K562 (cell line): ENCODE measurements around the gene MAGIX. TPM values are rescaled to one million over a fixed set of nuclear protein-coding genes. Genes with fewer than 3 reads are reported as not detected.

Source experiments
- CBFB ChIP-seq: sonication (generic); formaldehyde crosslinking; IDR thresholded peaks from 2 replicates; pipeline ENCODE4 v1.4.0; 2020; ENCODE audit warnings: mild to moderate bottlenecking, missing genetic modification reagents
- CREB5 ChIP-seq: fragments of 250-450 bp; sonication (Bioruptor Pico); IDR thresholded peaks from 2 replicates; pipeline ENCODE4 v1.5.0; 2020; ENCODE audit warnings: mild to moderate bottlenecking
- IFI16 ChIP-seq: fragments of 250-450 bp; sonication (Bioruptor Pico); IDR thresholded peaks from 2 replicates; pipeline ENCODE4 v2.1.2; 2022; ENCODE audit warnings: mild to moderate bottlenecking, inconsistent platforms
- MYC ChIP-seq, 2 experiments: fragments of 250-450 bp in 1 of 2; sonication (Bioruptor Pico) in 1 of 2; IDR thresholded peaks; 2 replicates each; pipeline versions ENCODE4 v1.5.1 to v1.6.1; 2012 to 2021; ENCODE audit warnings: low read depth in 2 of 2, borderline replicate concordance in 1 of 2, improper control_type of control experiment in 1 of 2, low read length in 1 of 2, mild to moderate bottlenecking in 1 of 2, moderate library complexity in 1 of 2
- PATZ1 ChIP-seq: fragments of 250-450 bp; sonication (Bioruptor Pico); IDR thresholded peaks from 2 replicates; pipeline ENCODE4 v1.5.0; 2020; ENCODE audit warnings: mild to moderate bottlenecking, borderline replicate concordance
- POLR2H ChIP-seq: IDR thresholded peaks from 2 replicates; pipeline ENCODE4 v1.6.1; 2016; ENCODE audit warnings: missing genetic modification characterization, low read depth, mild to moderate bottlenecking, control low read depth, missing compliant biosample characterization, moderate library complexity
- POLR3A ChIP-seq: IDR thresholded peaks from 2 replicates; pipeline ENCODE4 v1.6.1; 2011; ENCODE audit warnings: borderline replicate concordance, mild to moderate bottlenecking, moderate library complexity; ENCODE audit not compliant: insufficient read length, insufficient read depth; ENCODE audit errors: extremely low read depth
- RAD51 ChIP-seq: fragments of 450-650 bp; IDR thresholded peaks from 2 replicates; pipeline ENCODE4 v1.7.1; 2016; ENCODE audit warnings: low read depth, mild to moderate bottlenecking, borderline replicate concordance
- TAF7 ChIP-seq: fragments of 450-650 bp; IDR thresholded peaks from 2 replicates; pipeline ENCODE4 v1.6.1; 2016; ENCODE audit warnings: missing genetic modification characterization, missing compliant biosample characterization
- ZNF398 ChIP-seq: fragments of 250-450 bp; sonication (Bioruptor Pico); IDR thresholded peaks from 2 replicates; pipeline ENCODE4 v1.8.0; 2021; ENCODE audit warnings: moderate library complexity, mild to moderate bottlenecking, inconsistent platforms
- polyA plus RNA-seq, 8 experiments: library from polyadenylated mRNA; depleted of rRNA in 4 of 8; stranded (reverse) in 5 of 8; unstranded in 3 of 8; fragments of >200 nt; fragmentation: Nextera tagmentation in 2 of 8; fragmentation: Illumina TruSeq in 1 of 8; extraction: Ambion mirVana in 2 of 8; extraction: Trizol in 1 of 8; gene quantifications; 2 replicates each; pipeline versions ENCODE4 v1.2.1 to v1.2.3, GENCODE V29; 2011 to 2014; ENCODE audit warnings: inconsistent platforms in 1 of 8, missing spikeins in 1 of 8
- total RNA-seq, 7 experiments: library from RNA; depleted of rRNA in 6 of 7; stranded (reverse); fragments of >200 nt in 6 of 7; fragmentation: Illumina TruSeq in 2 of 7; extraction: Trizol in 2 of 7; gene quantifications; 2 replicates each; pipeline versions ENCODE4 v1.2.1 to v1.2.3, GENCODE V29; 2011 to 2021; ENCODE audit warnings: low replicate concordance in 1 of 7
- TF ChIP-seq, protein P1 (sequence below): sonication (generic); formaldehyde crosslinking; IDR thresholded peaks from 2 replicates; pipeline ENCODE4 v1.8.0; 2022; ENCODE audit warnings: missing genetic modification reagents, mild to moderate bottlenecking, borderline replicate concordance
- TF ChIP-seq, protein P2 (sequence below), 2 experiments: fragments of 250-450 bp in 1 of 2; fragments of 450-650 bp in 1 of 2; sonication (Bioruptor Pico) in 1 of 2; IDR thresholded peaks; 2 replicates each; pipeline versions ENCODE4 v1.6.1 to v1.8.0; 2016 to 2021; ENCODE audit warnings: mild to moderate bottlenecking in 2 of 2, moderate library complexity in 2 of 2, missing compliant biosample characterization in 1 of 2, missing genetic modification characterization in 1 of 2
- TF ChIP-seq, protein P3 (sequence below): sonication (generic); formaldehyde crosslinking; IDR thresholded peaks from 2 replicates; pipeline ENCODE4 v1.8.0; 2022; ENCODE audit warnings: mild to moderate bottlenecking, missing genetic modification reagents
- TF ChIP-seq, protein P4 (sequence below): conservative IDR thresholded peaks from 2 replicates; pipeline ENCODE4 v1.6.1; 2011; ENCODE audit warnings: low read depth, mild to moderate bottlenecking, low read length; ENCODE audit not compliant: control insufficient read depth

Gene MAGIX
- total and polyA plus RNA-seq, 9 of the 15 experiments (the other 6 are each of a cell fraction or from before 2014, with no cell fraction given), result 0.08 to 3.5 (median 0.47) TPM

GRCh38 chrX:49155900-49156837 is 6.4 kb upstream of the MAGIX start (continued):
- TF ChIP-seq IFI16 (CRISPR knock-in tag), result no peak
- TF ChIP-seq, protein P1, sequence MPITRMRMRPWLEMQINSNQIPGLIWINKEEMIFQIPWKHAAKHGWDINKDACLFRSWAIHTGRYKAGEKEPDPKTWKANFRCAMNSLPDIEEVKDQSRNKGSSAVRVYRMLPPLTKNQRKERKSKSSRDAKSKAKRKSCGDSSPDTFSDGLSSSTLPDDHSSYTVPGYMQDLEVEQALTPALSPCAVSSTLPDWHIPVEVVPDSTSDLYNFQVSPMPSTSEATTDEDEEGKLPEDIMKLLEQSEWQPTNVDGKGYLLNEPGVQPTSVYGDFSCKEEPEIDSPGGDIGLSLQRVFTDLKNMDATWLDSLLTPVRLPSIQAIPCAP (CRISPR knock-in tag), result no peak
- peak; percentile 77 for TF ChIP-seq MYC (IDR thresholded peaks at IDR 0.05; ENCODE audit: low read depth, low read length)
- TF ChIP-seq MYC (CRISPR knock-in tag; IDR thresholded peaks at IDR 0.05; ENCODE audit: borderline replicate concordance, low read depth), result no peak
- TF ChIP-seq RAD51, result no peak
- 0 out of 2 replicates have a peak, but pooled peaks have one; percentile 40 for TF ChIP-seq TAF7
- TF ChIP-seq CREB5 (CRISPR knock-in tag), result no peak
- TF ChIP-seq POLR3A, result no peak
- TF ChIP-seq, protein P2, sequence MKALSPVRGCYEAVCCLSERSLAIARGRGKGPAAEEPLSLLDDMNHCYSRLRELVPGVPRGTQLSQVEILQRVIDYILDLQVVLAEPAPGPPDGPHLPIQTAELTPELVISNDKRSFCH (CRISPR knock-in tag; IDR thresholded peaks at IDR 0.05), result no peak
- TF ChIP-seq, protein P2 (tag; IDR thresholded peaks at IDR 0.05), result no peak
- TF ChIP-seq POLR2H (tag), result peak; percentile 68
- 0 out of 2 replicates have a peak, but pooled peaks have one; percentile 56 for TF ChIP-seq CBFB
- TF ChIP-seq, protein P3, sequence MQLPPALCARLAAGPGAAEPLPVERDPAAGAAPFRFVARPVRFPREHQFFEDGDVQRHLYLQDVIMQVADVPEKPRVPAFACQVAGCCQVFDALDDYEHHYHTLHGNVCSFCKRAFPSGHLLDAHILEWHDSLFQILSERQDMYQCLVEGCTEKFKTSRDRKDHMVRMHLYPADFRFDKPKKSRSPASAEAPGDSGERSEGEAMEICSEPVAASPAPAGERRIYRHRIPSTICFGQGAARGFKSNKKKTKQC, result peak; percentile 96
- no peak for TF ChIP-seq ZNF398 (CRISPR knock-in tag)
- TF ChIP-seq, protein P4, sequence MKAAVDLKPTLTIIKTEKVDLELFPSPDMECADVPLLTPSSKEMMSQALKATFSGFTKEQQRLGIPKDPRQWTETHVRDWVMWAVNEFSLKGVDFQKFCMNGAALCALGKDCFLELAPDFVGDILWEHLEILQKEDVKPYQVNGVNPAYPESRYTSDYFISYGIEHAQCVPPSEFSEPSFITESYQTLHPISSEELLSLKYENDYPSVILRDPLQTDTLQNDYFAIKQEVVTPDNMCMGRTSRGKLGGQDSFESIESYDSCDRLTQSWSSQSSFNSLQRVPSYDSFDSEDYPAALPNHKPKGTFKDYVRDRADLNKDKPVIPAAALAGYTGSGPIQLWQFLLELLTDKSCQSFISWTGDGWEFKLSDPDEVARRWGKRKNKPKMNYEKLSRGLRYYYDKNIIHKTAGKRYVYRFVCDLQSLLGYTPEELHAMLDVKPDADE, result 0 out of 2 replicates have a peak, but pooled peaks have one; percentile 27
- peak; percentile 23; the same call in 1 of the 2 replicates for TF ChIP-seq PATZ1 (CRISPR knock-in tag)
